ENCODE results near the gene ADGRV1.

ADGRV1 gene

DNA sequence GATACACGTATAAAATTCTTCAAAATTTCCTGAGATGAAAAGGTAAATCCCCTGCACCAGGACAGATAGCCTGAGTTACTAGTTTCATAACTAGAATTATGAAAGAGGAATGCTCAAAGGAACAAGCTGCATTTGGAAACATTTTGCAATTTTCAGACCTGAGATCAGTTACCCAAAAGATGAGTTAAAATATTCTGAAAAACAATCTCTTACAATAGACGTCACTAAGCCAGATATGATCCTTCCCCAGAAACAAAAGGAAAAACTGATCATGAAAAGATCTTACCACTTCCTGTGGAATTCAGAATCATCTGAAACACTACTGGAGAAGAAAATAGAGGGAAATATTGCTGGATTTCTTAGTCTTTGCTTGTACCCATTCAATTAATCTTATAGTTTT is 619.9 kb downstream of the ADGRV1 start:
- no peak for DNase-seq

DNA sequence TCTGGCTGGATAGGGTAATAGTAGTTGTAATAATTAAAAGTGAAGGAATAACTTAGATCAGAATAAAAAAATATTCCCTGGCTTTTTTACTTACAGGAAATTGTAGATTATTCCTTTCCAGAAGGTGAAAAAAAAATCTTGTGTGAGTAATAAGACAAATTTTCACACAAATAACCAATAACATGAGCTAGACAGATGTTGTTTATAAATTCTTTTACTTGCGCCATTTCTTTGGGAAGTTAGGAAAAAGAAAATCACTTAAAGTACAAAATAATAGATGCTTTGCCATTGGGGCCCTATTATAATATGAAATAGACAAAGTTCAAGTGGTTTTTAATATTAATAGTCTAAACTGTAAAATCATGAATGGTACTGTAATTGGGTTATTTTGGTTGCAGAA is 620.4 kb downstream of the ADGRV1 start:
- no peak for DNase-seq

DNA sequence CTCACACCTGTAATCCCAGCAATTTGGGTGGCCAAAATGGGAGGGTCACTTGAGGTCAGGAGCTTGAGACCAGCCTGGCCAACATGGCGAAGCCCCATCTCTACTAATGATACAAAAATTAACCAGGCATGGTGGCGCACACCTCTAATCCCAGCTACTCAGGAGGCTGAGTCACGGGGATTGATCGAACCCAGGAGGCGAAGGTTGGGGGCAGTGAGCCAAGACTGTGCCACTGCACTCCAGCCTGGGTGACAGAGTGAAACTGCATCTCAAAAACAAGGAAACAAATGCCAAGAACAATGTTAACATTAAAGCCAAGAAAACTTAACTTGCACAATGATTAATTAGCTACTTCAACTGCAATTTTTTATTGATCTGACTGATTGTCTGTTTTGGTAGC is 621.9 kb downstream of the ADGRV1 start:
- DNase-seq: no peak

DNA sequence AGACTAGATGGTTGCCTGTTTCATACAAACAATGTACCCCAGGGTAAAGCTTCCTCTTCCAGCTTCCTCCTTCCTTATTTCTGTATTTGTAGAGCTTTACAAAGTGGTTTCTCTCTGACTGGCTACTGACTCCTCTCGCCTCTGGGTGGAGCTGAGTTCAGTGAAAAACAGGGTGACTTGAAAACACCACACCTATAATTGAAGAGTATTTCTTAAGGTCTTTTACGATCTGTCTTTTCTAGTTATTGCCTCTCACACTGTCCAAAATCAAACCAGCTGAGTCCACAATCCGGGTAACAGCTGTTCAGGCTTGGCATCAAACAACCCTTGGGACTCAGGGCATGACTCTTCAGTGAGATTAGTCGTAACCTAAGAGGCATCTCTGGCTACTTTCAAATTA is 624.2 kb downstream of the ADGRV1 start:
- DNase-seq: no peak

DNA sequence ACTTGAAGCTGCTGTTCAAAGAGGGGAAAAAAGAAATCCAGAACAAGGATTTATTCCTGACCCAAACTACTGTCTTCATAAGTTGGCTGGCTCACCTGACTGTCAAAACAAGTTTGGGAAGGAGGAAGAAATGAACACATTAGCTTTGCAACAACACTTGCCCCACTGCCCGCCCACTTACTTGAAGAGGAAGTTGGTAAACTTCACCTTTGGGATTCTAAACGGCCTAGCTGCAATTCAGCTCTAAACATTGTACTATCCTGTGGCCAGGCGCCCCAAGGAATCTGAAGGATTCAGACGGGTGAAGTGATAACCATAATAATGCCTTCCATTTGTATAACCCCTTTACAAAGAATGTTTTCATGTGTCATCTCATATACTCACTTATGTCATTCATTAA is 625.1 kb downstream of the ADGRV1 start:
- no peak for DNase-seq

DNA sequence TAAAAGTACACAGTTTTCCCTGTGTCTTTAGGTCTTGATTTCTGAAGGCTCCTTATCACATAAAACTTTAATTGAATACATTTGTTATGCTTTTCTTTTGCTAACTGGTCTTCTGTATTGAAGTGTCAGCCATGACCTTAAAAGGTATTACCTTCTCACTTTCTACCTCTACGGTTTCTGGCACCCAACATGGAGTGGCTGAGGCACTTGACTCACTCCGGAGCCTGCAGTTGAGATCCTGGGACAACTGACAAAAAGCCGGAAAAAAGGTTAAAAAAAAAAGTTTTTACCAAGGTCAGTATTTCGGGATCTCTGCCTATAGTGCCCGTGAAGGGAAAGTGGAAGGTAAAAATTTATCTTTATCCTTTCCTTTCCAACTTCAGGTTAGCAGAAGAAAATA is 627.5 kb downstream of the ADGRV1 start:
- no peak for DNase-seq

DNA sequence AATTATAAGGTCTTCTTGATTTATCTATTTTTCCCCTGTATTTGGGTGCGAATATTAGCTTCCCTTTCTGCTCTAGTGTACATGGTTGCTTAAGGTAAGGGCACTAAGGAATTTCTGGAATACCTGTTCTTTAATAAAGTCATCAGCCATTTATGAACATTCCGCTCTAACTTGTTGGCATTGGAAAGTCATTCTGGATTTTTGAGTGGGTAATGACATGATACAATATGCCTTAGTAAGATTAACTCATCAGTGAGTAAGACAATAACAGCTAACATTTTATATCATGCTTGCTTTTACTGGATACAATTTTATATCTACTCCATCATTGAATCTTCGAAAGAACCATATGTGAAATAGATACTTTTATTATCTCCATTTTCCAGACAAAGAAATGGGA is 628.4 kb downstream of the ADGRV1 start:
- DNase-seq: no peak

DNA sequence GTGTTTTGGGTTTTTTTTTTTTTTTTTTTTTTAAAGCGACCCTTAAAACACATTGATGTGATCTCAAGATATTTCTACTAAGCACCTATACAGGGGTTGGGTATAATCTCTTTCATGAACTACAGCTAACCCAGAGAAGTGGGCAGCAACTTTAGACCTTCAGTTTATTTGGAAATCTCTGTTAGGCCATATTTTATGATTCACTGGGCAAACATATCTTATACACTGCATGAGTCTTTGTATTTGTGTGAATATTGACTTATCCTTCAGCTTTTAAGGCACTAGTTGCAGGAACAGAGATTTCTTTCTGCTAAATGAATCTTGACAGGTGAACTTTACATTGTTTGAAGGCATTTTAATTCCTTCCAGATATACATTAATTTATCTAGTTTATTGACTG is 630.2 kb downstream of the ADGRV1 start:
- no peak for DNase-seq

DNA sequence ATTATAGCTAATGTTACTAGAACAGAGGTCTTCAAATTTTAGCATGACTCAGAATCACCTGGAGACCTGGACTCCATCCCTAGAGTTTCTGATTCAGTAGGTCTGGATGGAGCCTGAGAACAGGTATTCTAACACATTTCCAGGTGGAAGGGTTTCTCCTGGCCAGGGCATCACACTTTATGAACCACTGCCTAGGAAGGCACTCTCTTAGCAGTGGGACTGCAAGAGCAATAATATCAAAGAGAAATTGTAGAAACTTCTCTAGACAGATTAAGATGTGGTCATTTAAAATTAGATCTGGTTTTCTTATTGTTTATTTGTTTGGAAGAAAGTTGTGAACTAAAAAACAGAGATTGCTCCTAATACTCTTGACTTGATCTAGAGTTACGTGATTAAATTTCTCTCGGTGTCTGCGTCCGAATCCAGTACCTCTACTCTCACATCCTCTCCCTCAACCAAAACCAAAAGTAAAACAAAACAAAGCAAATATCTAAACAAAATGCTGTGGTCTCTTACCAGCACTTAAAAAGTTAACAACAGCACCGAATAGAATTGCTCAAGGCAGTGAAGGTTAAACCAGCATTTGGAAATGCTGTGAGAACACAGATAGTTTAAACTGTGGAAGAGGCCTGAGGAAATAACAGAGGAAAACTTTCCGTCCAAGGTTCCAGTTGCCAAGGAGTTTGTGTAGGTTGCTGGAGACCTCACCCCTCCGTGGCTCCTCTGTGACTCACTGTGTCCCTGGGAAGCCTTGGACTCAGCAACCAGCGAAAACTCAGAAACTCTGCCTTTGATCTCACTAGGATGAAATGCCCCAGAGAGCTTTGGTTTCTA is 631.1 kb downstream of the ADGRV1 start:
- DNase-seq: no peak

DNA sequence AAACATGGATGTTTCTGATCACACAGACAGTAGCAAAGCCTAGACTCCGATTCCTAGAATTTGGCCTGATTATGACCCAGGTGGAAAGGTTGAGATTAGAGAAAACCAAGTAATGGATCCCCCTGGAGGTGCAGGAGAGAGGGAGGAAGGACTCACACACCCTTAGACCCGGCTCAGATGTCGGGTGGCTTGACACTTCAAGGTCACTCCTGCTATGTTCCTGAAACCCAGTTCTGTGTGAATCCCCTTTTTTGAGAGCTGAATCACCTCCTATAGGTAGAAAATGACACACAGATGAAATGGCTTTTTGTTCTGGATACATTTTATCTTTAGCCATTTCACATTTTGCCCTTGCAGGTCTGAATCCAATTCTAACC is 631.7 kb downstream of the ADGRV1 start:
- no peak for DNase-seq

DNA sequence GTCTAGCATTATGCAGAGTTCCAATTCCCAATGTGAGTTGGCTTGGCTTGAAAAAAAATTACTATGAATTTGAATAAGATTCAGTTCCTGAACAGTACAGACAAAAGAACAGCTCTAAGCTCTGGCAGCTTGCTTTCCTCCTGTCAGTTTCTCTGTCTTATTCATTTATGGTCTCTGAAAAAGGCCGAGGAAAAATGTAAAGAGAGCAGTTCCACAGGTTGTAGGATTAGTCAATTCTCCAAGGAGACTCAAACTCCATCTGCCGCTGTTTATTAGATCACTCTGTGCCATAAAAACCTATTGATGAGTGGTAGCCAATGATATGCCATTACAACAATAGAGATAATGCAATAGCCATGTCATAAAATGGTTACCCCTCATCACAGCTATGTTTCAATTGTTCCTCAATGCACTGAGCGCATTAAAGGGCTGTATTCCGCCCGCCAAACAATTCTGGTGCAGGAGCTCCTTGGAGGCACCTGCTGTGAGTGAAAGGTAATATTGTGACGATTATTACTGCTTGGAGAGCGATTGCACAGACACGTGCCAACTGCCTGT is 636.3 kb downstream of the ADGRV1 start:
- DNase-seq: no peak

DNA sequence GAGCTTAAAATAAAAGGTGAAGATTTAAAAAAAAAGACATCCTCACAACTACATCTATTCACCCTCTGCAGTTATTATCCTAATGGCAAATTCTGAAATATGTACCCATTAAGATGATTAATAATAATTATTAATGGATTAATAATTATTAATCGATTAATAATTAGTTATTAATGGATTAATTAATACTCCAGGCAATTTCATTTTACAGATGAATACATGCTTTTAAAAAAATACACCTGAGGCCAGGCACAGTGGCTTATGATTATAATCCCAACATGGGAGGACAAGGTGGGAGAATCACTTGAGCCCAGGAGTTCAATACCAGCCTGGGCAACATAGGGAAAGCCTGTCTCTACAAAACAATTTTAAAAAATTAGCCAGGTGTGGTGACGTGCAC is 642.1 kb downstream of the ADGRV1 start:
- no peak for DNase-seq

DNA sequence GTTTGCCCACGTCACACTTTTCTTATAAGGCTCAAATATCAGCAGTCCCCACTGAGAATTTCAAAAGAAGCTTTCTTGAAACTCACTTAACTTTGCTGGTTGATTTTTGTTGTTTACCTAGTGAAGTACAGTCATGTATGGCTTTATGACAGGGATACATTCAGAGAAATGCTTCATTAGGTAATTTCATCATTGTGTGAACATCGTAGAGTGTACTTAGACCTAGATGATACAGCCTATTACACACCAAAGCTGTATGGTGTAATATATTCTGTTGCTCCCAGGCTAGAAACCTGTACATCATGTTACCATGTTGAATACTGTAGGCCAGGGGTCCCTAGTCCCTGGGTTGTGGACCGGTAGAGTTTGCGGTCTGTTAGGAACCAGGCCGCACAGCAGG is 647.5 kb downstream of the ADGRV1 start:
- no peak for DNase-seq

DNA sequence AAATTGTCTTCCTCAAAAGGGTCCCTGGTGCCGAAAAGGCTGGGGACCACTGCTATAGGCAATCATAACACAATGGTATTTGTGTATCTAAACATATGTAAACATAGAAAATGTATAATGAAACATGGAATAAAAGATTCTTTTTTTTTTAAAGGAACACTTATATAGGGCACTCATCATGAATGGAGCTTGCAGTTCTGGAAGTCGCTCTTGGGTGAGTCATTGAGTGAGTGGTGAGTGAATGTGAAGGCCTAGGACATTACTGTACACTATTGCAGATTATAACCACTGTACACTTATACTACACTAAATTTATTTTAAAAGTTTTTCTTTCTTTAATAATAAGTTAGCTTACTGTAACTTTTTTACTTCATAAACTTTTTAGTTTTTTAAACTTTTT is 648.1 kb downstream of the ADGRV1 start:
- DNase-seq: no peak

DNA sequence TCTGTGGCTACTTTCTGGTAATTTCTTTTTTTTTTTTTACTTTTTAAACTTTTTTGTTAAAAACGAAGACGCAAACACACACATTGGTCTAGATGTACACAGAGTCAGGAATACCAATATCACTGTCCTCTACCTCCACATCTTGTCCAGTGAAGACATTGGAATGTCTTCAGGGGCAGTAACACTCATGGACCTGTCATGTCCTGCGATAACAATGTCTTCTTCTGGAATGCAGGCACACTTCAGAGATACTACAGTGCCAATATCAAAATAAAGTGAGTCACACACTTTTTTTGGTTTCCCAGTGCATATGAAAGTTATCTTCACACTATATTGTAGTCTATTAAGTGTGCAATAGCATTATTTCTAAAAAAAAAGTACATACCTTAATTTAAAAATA is 648.7 kb downstream of the ADGRV1 start:
- no peak for DNase-seq

DNA sequence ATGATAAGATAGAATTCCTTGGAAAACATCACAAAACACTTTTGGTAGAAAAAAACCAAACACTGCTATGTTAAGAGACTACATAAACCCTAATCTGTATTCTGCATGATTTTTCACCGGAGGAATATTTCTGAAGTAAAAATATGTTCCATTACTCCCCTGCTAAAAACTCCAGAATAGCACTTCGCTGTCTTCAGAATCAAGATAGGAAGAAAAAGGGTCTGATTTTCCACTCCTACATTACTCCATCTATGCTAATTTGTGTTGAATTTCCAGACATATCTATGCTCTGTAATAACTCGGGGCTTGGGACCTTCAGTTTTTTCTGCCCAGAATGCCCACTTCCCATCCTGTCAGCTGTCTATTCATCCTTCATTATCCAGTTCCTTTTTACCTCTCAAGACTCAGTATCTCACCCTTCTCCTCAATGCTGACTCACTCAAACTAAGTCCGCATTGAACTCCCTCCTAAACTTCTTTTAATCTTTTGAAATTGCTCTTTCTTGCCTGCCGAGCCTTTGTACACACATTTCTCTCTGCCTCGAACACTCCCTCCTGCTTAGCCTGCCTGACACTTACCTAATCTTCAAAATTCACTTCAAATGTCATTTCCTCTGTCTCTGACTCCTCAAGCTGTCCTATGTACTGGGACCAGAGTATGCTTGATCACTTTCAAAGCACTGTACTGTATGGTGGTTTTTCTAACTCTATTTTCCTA is 653.6 kb downstream of the ADGRV1 start:
- no peak for DNase-seq

DNA sequence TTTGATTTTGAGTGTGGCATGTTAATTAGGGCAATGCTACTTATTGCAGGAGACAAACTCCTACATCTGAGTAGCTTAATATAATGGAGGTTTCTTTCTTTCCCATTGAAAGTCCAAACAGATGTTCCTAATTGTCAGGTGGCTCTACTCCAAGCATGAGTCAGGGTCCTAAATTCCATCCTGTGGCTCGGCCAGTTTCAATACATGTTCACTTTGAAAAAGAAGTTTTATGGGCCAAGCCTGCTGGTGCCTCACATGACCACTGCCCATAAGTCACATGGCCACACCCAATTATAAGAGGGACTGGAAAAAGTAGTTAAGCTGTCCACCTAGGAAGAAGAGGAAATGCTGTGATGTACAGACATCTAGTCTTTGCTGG is 654.1 kb downstream of the ADGRV1 start:
- no peak for DNase-seq

Measured in NCI-H2029 (cell line).